IPS DF 4.7 (cell line): ENCODE results near the gene KIAA1217.

ENCODE experiments used
- DNase-seq: peaks from one replicate; pipeline ENCODE4 v3.0.0-alpha.2; 2013; ENCODE audit warnings: low spot score; ENCODE audit errors: extremely low read depth

The KIAA1217 gene

DNA sequence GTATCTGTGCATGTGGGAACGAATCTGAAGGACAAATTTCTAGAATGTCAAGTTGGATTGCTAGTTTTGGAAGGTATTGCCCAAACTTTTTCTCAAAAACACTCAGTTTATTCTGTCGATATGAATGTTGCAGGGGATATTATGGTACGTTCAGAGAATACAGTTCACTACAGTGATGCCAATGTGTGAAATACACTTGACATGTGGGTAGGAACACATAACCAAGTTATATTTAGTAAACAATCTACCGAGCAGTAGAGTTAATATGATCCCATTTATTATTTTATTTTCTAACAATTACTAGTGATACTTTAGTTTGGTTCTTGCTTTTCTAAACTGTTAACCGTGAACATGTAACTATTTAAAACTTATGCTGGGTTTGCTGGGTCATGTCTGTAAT is 37.4 kb downstream of the KIAA1217 start:
- DNase-seq = no peak

DNA sequence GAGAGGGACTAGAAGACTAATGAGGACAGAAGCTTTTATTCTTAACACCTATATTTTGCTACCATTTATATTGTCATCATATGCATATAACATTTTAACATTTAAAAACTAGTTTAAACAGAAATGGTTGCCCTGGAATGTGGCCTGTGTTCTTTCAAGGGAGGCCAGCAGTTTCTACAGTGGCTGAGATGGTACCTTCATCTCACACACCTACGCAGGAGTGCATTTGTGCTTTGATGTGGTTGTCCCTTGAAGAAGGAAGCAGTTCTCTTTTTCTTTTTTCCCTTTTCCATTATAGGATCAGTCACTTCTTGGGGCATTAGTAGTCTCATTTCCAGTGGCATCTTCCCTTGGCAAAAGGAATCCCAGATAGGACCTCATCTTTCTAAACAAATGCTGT is 38.9 kb downstream of the KIAA1217 start:
- no peak for DNase-seq

DNA sequence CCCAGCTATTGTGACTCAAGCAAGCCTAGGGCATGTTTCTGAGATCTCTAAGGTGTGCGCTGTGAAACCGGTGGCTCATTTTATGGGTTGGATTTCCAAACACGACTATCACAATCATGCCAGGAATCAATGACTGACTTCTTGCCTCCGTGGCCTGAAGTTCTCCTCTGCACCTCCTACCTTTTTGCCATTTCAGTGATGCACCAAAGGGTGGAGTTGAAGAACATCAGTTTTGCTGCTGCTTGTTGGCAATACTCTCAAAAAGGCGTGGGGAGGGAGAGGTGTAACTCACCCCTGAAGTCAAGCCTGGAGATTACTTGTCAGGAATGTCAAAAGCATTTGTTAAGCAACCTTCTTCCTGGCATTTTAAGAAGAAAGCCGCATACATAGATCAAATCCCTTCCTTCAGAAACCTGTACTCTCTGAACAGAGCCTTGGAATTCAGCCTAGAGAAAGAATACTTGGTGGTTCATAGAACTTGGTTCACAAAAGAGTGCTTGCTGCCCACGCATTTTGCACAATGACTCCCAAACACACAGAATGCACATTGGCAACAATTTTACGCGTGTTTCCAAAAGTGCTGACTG is 41.0 kb downstream of the KIAA1217 start:
- no peak for DNase-seq

DNA sequence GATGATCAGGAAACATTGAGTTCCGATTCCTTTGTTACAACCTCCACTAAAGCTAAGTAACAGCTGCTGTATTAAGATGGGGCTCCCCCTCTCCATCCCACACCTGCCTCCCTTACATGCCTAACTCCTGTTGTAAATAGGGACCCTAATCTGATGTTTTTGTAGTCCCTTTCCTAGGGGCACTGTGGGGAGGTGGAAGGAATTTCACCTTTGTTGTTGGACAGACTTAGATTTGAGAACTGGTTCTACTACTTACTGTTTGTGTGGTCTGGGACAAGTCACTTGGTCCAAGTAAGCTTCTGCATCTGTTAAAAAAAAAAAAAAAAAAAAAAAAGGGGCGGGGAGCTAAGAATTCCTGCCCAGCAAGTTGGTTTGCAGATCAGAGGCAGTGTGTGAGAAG is 42.6 kb downstream of the KIAA1217 start:
- no peak for DNase-seq

DNA sequence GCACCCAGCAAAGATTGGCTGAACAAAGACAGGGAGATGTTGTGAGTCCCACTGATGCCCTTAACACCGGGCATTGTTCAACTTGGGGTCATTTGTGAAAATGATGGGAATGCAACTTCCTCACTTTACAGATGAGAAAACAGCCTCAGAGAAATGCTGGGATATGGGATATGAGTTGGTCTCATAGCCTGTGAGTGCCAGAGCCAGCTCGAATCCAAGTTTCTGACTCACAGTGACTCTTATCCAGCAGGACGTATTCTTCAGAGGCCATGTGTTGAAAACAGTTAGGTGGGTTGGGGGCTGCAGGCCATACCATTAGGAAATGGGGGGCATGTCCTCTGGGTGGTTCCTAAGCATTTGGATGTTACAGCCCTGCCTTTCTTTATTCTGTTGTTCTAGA is 45.2 kb downstream of the KIAA1217 start:
- DNase-seq = no peak

DNA sequence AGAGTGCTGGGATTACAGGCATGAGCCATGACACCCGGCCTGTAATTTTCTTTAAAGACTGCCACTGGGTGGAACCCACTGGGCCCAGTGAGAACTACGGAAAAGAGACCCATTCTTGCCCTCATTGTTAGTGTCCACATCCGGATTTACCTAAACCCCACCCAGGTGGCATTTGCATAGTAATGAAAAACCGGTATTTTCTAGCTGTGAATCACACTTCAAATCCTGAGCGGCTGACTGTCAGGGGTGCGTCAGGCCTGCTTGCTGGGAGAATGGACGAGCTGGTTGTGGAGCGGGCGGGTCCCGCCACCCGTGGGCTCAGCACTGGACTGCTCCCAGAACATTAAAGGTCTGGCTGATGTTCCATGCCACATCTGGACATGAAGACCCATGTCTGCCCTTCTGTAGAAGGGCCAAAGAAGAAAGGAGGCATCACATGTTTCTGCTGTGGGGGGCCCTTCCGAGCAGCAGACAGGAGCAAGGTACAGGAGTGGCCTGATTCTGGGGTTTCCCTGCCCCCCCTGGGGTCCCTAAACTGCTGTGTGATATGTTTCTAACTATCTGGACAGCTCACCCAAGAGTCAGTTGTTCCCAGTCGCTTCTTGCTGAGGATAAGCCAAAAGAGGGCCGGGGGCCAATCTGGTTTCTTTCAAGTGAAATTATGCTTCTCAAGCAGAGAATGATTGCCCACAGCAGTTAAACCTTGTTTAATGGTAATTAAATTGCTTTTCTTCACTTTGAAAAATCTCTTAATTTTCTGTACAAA is 46.4 kb downstream of the KIAA1217 start:
- DNase-seq = no peak

DNA sequence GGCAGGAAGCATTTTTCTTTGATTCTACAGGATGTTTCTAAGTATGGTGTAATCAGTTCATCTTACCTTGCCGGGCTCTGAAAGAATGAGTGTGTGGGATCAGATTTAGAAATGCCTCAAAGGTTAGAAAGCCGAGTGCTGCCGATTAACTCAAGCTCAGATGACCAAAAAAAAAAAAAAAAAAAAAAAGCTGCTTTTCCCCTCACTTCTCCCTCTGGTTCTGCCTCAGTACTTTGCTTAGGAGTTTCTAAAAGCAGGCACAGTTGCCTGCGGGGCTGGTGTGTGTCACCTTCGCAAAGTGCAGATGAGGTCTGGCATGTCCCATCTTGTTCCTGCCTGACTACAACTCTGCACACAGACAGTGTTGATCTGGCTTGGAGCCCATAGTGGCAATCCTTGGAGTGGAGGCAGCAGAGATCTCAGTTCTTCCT is 47.0 kb downstream of the KIAA1217 start:
- no peak for DNase-seq

DNA sequence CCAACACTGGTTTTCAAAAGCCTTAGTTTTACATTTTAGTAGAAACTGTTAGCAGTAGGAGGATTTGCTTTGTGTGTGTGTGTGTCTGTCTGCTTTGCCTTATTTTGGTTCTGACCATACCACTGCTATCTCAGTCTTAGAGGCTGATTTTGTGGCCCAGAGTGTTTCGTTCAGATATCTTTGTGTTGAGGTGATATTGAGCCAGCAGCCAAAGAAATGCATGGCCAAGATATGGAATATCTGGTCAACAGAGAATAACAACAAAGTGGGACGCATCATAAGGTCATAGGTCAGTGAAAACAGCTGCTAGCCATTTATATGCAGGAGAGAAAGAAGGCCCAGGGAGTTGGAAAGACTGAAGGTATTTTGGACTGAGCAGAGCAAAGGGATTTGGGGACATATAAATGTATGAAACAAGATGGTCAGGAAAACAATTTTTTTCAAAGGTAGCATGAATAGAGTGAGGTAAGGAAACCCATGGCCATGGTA is 47.7 kb downstream of the KIAA1217 start:
- no peak for DNase-seq

DNA sequence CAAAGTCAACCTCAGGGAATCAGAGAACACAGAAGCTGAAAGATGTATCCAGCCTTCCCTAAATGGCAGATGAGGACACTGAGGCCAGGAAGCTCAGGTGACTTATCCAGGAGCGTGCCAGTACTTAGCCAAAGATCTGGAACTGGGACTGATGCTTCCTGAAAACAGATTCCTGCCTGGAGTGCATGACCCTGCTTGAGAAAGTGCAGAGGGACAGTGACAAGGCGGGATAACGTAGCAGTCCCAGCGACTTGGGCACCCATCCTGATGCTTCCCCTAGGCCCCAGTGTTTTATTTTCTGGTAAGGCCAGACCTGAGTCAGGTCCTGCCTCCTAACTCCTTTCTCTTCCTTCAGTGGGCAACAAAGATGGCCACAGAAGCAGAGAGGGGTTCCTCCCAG is 48.6 kb downstream of the KIAA1217 start:
- DNase-seq = no peak

DNA sequence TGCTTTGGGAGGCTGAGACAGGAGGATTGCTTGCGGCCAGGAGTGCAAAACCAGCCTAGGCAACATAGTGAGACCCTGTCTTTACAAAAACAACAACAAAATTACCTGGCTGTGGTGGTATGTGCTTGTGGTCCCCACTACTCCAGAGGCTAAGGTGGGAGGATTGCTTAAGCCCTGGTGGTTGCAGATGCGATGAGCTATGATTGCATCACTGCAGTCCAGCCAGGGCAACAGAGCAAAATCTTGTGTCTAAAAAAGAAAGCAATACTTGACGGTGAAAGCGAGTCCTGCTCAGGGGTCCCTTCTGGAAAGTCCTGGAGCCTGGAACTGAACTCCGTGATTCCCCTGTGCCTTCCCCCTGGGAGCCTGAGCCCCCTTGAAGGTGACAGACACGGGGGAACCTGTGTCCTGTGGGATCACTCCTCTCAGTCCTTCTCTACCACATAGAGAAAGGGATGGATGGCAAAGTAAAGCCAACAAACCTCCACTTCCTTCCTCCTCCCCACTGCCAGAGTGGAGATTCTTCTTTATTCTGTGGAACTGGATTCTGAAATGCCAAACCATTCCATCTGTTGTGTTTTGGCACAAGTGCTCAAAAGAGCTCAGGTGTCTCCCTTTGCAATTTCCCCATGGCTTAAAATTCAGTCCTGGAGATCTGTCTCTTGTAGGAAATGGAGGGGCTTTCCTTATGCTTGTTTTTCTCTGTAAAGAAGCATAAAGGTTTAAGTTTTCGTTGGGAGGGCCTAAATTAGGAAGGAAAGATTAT is 50.6 kb downstream of the KIAA1217 start:
- no peak for DNase-seq

DNA sequence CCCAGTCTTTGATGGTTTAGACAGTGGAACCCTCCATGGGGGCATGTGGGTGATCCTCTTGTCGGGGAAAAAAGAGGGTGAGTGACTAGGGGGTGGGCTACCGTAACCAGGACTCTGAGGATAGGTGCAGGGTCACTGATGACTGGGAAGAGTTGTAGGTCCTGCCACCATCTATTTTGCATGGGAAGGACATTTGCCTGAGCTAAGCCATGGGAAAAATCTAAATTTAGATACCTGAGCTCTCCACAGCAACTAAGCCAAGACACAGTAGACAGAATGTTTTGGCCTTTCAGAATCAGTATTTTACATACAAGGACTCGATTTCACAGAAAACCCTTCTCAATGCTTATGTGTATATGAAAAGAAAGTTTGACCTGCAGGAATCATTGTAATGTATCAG is 52.7 kb downstream of the KIAA1217 start:
- DNase-seq = no peak

DNA sequence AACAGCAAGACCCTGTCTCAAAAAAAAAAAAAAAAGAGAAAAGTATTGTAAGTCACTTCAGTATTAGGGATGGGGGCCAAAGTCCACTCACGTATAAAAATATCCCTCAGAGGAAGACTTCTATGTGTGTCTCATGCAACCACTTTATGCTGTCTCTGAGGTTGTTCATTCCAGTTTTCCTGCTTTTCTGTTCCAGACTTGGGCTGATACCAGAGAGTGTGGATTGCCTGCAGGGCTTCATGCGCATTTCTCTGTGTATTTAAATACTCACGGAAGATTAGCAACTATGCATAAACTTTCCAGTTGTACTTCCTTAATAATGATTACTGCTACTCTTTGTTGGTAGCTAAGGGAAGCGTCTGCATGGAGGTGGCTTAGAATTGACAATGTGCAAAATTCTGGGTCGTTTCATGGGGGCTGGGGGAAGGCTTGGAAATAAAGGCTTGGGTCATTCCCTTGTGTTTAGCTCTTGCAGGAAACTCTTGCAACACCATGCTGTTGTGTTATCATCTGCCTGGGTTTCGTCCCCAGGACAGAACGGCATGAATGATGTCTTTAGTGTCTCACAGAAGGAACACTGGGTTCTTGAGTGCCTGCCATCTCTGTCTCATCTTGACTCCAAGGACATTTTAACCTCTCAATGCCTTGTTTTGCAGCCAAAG is 54.1 kb downstream of the KIAA1217 start:
- no peak for DNase-seq

DNA sequence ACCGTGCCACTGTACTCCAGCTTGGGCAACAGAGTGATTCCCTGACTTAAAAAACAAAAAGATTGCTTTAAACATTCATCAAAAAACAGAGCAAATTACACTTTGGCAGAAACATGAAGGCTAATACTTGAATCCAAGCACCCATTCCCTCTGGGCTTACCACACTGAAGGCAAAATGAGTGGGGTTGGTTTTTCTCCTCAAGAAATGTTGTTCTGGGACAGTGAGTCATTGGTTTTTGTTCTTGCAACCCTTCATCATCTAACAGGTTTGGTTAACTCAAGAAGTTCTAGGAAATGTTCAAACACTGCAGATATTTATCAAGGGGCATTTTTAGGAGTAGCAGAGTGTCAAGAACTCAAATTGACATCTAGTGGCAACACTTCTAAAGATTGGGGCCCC is 60.5 kb downstream of the KIAA1217 start:
- DNase-seq = no peak

DNA sequence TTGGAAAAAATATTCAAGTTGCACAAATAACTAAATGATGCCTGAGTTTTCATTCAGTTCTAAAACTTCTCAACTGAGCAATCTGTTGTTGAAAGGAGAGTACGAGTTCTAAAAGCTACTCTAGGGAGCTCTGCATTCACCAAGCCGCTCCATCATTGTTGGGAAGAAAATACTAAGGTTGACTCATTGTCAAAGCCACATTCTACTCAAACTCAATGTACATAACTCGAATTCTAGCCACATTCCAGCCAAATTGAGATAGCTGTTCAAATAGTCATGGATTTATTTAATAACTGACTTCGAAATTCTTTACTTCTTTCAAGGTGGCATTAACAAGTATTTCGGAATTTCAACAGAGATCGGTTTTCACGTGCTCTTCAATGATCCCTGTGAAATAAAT is 63.4 kb downstream of the KIAA1217 start:
- DNase-seq = no peak

DNA sequence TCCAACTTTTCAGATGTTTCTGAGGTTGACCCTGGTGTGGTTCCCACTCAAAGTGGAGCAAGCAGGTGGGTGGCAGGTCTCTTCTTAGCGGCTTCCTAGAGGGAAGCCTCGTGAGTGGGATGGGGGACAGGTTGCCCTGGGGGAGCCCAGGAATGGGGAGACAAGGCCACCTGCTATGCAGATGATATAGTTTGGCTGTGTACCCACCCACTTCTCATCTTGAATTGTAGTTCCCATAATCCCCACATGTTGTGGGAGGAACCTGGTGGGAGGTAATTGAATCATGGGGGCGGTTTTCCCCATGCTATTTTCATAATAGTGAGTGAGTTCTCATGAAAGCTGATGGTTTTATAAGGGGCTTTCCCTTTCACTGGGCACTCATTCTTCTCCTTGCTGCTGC is 68.3 kb downstream of the KIAA1217 start:
- DNase-seq = no peak

DNA sequence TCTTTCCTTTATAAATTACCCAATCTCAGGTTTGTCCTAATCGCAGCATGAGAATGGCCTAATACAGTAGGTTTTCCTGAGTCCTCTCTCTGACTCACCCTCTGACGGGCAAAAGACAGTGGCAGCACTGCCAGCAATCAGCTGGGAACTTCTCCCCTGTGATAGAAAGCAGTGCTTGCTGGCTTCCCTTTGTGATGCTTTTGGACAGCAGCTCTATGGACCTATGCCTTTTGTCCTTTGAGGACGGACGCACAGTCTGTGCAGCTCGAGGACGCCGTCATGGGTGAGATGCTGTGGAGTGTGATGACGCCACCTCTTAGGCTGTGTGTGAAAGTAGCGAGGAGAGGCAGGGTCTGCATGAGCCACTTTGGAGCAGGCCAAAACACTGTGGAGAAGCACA is 68.8 kb downstream of the KIAA1217 start:
- DNase-seq = no peak

DNA sequence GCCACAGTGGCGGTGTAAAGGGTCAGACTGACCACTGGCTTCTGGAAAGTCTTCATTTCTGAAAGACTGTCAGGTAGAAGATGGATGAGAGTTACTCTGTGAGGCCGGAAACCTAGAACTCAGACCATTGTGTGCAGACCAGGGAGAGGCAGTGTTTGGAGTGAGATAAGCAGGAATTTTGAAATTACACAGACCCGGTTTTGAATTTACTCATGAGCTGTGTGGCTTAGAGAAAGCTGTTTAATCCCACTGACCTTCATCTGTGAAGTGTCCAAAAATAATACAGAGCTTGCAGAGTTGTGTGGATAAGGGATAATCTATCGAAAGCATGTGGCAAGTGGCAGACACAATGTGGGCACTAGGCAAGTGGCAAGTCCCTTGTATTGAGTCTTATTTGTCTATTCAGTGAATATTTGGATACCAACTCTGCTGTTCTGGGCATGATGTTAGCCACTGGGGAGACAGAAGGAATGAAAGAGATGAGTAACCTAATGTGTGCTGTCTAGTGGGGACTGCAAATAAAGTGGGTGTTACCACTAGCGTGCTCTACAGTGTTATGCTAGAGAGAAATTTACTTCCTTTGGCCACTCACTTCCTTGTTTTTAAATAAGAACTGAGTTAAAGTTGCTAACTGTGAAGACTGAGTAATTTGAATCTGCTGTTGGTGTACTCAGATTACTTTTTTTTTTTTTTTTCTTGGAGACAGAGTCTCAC is 69.4 kb downstream of the KIAA1217 start:
- DNase-seq = no peak

DNA sequence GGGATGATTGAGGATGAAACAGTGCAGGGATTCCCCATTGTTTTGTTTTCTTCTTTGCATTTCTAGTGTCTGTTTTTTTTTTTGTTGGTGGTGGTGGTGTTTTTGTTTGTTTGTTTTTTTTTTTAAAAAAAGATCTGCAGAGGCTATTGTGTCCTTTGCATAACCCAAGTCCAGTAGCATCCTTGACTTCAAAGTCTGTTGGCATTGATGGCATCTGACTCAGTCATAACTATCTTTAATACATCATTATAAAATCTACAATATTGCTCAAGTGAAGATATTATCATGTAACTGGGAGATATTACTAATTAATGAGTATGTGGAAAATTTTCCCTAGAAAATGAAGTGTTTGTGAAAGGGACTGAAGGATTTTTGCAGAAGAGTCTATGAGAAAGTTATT is 70.2 kb downstream of the KIAA1217 start:
- DNase-seq = no peak

DNA sequence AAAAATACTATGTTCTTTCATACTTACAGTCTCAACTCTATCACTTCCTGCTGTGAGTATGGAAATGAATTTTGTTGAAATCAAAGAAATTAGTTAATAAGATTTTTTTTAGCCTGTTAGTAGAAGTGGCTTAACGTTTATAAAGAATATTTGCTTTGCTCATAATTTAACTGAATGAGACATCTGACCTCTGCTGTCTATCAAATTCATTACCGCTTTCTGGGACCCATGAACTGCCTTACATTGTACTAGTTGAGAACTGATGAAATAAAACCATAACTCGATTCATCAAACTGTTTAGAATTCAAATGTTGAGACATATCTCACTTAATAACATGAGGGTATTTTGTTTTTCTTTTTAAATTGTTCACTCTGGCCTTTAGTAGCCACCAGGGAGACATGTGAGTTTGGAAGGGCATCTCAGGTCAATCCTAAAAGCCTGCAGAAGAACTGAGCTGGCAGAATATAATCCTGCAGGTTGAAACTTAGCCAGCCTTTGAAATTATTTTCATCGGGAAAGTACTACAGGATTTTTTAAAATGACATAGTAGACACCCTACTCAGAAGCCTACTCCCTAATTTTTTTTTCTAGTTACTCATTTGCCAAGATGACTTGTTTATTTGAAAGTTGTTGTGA is 78.7 kb downstream of the KIAA1217 start:
- DNase-seq = no peak

DNA sequence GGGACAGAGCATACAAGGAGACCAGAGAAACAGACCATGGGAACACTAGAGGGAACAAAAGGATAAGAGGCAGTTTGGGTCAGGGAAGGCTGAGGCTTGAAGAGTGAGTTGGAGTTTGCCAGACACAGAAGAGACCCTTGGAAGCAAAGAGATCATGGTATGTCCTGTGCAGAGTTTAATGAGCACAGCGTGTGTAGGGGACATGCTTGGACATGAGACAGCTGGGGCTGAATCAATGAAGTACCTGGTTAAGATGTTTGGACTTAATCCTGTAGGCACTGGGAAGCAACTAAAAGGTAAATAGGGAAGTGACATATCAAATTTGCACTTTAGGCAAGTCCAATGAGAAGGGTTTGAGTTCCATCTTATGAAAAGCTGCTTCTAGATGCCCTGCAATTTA is 79.6 kb downstream of the KIAA1217 start:
- DNase-seq = no peak

DNA sequence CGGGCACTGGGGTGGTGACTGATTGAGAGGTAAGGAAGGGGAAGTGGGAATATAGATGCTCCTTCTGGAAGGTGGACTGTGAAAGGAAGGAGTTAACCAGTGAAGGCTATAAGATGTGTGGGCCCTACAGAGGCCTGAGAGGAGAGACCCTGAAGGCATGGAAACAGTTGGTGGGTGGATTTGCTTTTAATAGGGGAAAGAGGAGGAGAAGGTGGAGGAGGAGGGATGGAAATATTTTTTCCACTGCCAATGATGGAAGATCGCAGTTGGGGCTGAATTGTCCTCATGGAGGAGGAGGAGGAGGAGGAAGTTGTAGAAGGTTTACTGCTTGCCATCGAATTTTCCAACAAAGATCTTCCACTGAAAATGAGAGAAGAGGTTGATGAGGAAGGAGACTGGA is 80.3 kb downstream of the KIAA1217 start:
- no peak for DNase-seq
